ENCODE measurements around the gene PTPN23.

The PTPN23 gene

DNA sequence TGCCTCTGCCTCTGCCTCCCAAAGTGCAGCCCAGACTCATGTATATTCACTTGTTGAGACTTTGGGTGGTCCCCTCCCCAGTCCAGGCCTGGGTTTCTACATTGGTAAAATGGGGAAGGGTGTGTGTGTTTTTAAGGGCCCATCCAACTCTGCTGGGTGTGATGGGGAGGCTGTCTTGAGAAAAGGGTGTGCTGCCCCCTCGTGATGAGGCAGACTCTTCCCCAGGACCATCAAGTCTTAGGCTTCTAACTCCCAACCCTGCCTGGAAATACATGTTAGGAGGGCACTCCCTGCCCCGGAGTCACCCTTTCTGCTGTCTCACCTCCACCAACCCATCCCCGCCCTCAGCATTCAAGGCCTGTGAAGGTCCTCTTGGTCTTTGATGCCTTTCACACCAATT is 4.4 kb upstream of the PTPN23 start:
- no peak for DNase-seq

DNA sequence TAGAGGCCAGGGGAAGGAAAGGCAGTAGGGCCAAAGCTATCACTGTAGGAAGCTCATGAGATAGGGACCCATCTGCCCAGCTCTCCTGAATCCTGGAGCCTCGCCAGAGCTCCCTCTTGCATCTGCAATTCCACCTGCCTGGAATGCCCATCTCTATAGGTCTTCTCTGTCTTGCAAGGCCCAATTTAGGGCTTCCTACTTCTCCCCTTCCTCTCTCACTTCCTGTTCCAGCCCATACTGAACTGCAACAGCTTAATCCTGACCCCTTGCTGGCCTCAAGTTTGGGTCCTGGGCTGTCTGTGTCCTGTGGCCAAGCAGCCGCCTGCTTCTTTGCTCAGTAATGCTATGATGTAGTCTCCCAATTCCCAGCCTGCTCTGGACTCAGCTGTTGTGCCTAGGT is 3.6 kb upstream of the PTPN23 start:
- DNase-seq = no peak

- DNase-seq = no peak
These were observed 2.0 kb upstream of the PTPN23 start for GRCh38 chr3:47378869-47379268.

GRCh38 chr3:47379411-47379899 is 1.4 kb upstream of the PTPN23 start:
- no peak for DNase-seq

GRCh38 chr3:47380026-47380600 is 708 bp upstream of the PTPN23 start:
- no peak for DNase-seq

GRCh38 chr3:47381317-47382157 is 716 bp downstream of the PTPN23 start:
- peak; percentile 61 for DNase-seq

GRCh38 chr3:47384425-47384824 is 3.6 kb downstream of the PTPN23 start:
- DNase-seq = no peak

DNA sequence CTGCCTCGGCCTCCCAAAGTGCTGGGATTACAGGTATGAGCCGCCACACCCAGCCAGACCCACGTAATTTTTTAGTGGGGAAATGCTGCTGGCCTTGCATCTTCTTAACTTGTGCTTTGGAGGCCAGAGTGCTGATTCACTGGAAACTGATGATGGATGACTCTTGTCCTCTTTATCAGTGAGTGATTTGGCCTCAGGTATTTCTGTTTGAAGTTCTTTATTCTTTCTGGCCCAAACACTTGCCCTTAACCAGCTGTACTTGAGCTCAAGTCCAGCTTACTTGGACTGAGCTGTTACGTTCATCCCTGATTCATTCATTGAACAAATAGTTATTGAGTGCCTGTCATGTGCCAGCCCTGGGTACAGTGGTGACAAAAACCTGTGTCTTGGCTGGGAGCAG is 4.2 kb downstream of the PTPN23 start:
- DNase-seq = no peak

GRCh38 chr3:47385796-47386195 is 5.0 kb downstream of the PTPN23 start:
- DNase-seq = no peak

DNA sequence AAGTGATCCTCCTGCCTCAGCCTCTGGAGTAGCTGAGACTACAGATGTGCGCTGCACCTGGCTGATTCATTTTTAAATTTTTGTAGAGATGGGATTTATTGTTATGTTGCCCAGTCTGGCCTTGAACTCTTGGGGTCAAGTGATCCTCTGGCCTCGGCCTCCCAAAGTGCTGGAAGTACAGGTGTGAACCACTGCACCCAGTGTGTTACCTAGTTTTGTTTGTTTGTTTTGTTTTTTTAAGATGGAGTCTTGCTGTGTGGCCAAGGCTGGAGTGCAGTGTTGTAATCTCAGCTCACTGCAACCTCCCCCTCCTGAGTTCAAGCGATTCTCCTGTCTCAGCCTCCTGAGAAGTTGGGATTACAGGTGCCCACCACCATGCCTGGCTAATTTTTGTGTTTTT is 12.1 kb downstream of the PTPN23 start:
- no peak for DNase-seq

- DNase-seq = no peak
These were observed 13.5 kb downstream of the PTPN23 start for GRCh38 chr3:47394140-47394870.

DNA sequence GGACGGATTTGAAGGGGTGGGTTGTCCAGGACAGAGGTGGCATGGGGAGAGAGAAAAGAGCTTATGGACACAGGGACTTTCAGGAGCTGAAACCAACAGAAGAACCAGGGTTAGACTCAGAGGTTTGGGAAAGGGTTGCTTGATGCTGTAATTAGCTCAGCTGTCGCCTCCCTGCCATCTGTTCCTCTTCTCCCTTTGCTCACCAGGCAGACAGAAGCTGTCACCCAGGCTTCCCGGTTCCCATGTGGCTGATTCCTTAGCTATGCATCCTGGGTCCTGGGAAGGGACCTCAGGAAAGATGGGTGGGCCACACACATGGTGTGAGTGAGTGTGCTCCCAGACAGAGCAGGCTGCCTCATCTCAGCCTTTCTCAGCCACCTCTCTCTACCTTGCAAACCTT is 14.1 kb downstream of the PTPN23 start:
- DNase-seq = no peak

DNA sequence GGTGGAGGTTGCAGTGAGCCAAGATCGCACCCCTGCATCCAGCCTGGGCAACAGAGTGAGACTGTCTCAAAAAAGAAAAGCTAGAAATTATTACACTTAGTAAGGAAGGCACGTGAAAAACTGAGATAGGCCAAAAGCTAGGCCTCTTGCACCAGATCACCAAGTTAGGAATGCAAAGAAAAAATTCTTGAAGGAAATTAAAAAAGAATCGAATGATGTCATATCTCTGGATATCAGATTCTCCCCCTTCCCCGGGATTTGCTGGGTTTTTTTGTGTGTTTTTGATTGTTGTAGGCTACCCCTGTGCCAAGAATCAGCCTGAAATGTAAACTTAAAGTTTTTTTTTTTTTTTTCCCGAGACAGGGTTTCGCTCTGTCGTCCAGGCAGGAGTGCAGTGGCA is 17.4 kb downstream of the PTPN23 start:
- no peak for DNase-seq

DNA sequence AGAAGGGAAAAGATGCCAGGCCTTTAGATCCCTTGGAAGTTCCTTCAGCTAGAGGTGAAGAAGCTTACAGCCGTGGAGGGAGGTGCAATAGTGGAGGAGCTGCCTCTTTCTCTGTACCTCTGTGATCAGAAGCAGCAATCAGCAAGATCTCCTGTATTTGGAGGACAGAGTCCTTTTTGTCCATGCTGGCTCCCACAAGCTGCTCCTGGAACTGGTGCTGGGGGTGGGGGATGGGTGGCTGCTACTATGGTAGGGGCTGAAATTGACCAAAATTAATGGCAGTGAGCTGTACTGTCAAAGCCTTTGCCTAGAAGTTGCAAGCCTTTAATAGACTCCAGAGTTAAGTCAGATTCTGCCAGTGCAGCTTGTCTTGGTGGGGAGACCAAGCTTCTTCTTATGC is 18.2 kb downstream of the PTPN23 start:
- no peak for DNase-seq

- DNase-seq = no peak
These were observed 18.9 kb downstream of the PTPN23 start for GRCh38 chr3:47399531-47400270.

DNA sequence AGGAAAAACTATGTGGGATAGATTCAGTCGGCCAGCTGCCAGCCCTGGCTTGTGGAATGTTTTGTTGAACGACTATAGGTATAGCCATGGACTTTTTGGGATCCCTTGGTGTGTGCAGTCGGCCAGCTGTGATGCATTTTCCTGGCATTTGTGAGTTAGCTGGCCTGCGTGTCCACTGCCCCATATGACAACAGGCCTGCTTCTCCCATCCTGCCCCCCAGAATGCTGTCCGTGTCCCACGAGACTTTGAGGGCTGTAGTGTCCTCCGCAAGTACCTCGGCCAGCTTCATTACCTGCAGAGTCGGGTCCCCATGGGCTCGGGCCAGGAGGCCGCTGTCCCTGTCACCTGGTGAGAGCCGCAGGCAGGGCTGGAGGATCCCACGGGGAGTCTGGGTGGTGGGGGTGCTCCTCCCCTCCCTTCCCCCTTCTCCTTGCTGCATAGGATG is 23.6 kb downstream of the PTPN23 start:
- DNase-seq = no peak

DNA sequence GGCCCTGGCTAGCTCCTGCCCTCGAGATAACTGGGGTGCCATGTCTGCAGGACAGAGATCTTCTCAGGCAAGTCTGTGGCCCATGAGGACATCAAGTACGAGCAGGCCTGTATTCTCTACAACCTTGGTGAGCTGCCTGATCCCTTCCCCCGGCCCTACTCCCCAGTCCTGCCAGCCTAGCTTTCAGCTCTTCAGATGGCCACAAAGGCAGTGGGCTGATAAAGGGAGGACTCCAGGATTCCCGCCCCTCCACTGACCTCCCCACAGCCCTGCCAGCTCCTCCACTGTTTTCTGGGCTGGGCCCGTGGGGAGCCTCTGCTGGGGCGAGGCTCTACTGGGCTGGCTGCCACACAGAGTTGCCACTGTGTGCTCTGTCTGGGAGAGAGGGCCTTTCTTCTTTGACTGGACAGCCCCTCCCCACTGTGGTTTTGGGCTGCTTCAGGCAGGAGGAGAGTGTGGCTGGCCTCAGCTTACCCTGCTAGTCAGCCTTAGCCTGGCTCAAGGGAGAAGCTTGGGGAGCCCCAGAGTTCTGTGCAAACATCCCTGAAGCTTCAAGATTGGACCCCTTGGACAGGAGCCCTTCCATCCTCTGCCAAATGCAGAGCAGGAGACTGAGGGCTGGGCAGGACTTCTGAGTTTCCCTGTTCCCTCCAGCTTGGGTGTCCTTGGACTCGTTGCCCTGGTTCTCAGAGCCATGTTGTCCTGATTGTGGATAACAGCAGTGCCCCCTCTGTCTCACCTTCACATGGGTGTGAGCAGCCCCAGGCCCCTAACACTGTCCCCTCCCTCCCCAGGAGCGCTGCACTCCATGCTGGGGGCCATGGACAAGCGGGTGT is 24.4 kb downstream of the PTPN23 start:
- no peak for DNase-seq

GRCh38 chr3:47405820-47406761 is 25.3 kb downstream of the PTPN23 start:
- no peak for DNase-seq

GRCh38 chr3:47406762-47407149 is 25.9 kb downstream of the PTPN23 start:
- DNase-seq = no peak

- no peak for DNase-seq
These were observed 26.4 kb downstream of the PTPN23 start for GRCh38 chr3:47407237-47407636.

Measured in GF-D8 (cell line).